ENCODE data around the gene MGAT1.

The MGAT1 gene

GRCh38 chr5:180823346-180823745 lies 20.7 kb upstream of the MGAT1 start:
- H3K27me3 ChIP-seq (ENCODE audit: insufficient read depth, low read length) = peaks cover 5% of the 10 kb centered on the region; the same call in 1 of the 2 replicates
- H3K4me3 ChIP-seq (ENCODE audit: low read length) = no peak overlapping the region
- no peaks in the 10 kb centered on the region for H3K36me3 ChIP-seq (ENCODE audit: insufficient read depth, low read length)
- H3K4me1 ChIP-seq (ENCODE audit: insufficient read depth, low read length) = no peaks in the 10 kb centered on the region
- H3K27ac ChIP-seq (ENCODE audit: low read depth, low read length) = no peak overlapping the region
- 87% methylated on average over 7 of the region's 7 CpGs for WGBS
- H3K9ac ChIP-seq (ENCODE audit: low read depth, low read length) = no peak overlapping the region
- peaks cover 3% of the 10 kb centered on the region; the same call in 1 of the 2 replicates for H3K9me3 ChIP-seq (ENCODE audit: insufficient read depth, low read depth, low read length)

GRCh38 chr5:180821538-180821937 lies 18.9 kb upstream of the MGAT1 start:
- Histone ChIP-seq H3K9ac (ENCODE audit: low read depth, low read length) (no peak overlapping the region), H3K27me3 (ENCODE audit: insufficient read depth, low read length) (peaks cover 5% of the 10 kb centered on the region; the same call in 1 of the 2 replicates), H3K36me3 (ENCODE audit: insufficient read depth, low read length) (no peaks in the 10 kb centered on the region), H3K27ac (ENCODE audit: low read depth, low read length) (no peak overlapping the region), H3K4me3 (ENCODE audit: low read length) (no peak overlapping the region), H3K9me3 (ENCODE audit: insufficient read depth, low read depth, low read length) (no peaks in the 10 kb centered on the region), H3K4me1 (ENCODE audit: insufficient read depth, low read length) (peaks cover 11% of the 10 kb centered on the region)
- 98% methylated on average over 4 of the region's 4 CpGs for WGBS

DNA sequence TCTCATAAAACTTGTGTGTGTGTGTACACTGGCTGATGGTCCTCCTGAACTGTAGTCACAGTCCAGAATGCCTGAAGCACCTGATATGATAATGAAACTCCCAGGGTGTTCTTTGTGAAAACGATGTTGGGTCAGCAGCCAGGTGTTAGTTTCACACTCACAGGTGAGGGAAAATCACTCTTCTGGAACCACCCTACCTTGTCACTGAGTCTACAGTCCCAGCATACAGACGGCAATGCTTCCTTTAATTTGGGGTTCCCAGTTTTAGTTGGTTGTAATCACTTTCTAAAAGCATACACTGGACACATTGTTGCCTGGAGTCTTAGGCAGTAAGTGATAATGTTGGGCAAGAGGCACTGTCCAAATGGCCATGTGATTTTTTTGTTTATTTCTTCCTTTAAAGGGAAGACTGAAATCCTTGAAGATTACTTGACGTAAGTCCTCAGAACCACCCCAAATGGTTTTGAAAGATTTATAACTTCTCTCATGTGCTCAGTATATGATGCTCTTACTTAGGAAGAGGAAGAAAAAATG lies 18.2 kb upstream of the MGAT1 start:
- WGBS = 87% methylated on average over 2 of the region's 3 CpGs
- Histone ChIP-seq H3K27me3 (ENCODE audit: insufficient read depth, low read length) (peaks cover under 1% of the 10 kb centered on the region; the same call in 1 of the 2 replicates), H3K4me1 (ENCODE audit: insufficient read depth, low read length) (peaks cover 12% of the 10 kb centered on the region), H3K9me3 (ENCODE audit: insufficient read depth, low read depth, low read length) (no peaks in the 10 kb centered on the region), H3K27ac (ENCODE audit: low read depth, low read length) (no peak overlapping the region), H3K9ac (ENCODE audit: low read depth, low read length) (no peak overlapping the region), H3K4me3 (ENCODE audit: low read length) (no peak overlapping the region), H3K36me3 (ENCODE audit: insufficient read depth, low read length) (no peaks in the 10 kb centered on the region)

- WGBS = 88% methylated on average over 6 of the region's 6 CpGs
- Histone ChIP-seq H3K27ac (ENCODE audit: low read depth, low read length) (no peak overlapping the region), H3K4me3 (ENCODE audit: low read length) (no peak overlapping the region), H3K27me3 (ENCODE audit: insufficient read depth, low read length) (no peaks in the 10 kb centered on the region), H3K9ac (ENCODE audit: low read depth, low read length) (no peak overlapping the region), H3K36me3 (ENCODE audit: insufficient read depth, low read length) (no peaks in the 10 kb centered on the region), H3K4me1 (ENCODE audit: insufficient read depth, low read length) (peaks cover 12% of the 10 kb centered on the region), H3K9me3 (ENCODE audit: insufficient read depth, low read depth, low read length) (no peaks in the 10 kb centered on the region)
Measured at GRCh38 chr5:180818677-180819341, 16.2 kb upstream of the MGAT1 start.

- no peaks in the 10 kb centered on the region for H3K27me3 ChIP-seq (ENCODE audit: insufficient read depth, low read length)
- H3K9me3 ChIP-seq (ENCODE audit: insufficient read depth, low read depth, low read length) = no peaks in the 10 kb centered on the region
- H3K27ac ChIP-seq (ENCODE audit: low read depth, low read length) = no peak overlapping the region
- H3K4me1 ChIP-seq (ENCODE audit: insufficient read depth, low read length) = peaks cover 12% of the 10 kb centered on the region
- H3K36me3 ChIP-seq (ENCODE audit: insufficient read depth, low read length) = no peaks in the 10 kb centered on the region
- no peak overlapping the region for H3K4me3 ChIP-seq (ENCODE audit: low read length)
- WGBS = 91% methylated on average over 13 of the region's 13 CpGs
- no peak overlapping the region for H3K9ac ChIP-seq (ENCODE audit: low read depth, low read length)
Measured at GRCh38 chr5:180817893-180818674, 15.5 kb upstream of the MGAT1 start.

GRCh38 chr5:180816608-180817534 lies 14.3 kb upstream of the MGAT1 start:
- H3K9ac ChIP-seq (ENCODE audit: low read depth, low read length) = no peak overlapping the region; the same call in 1 of the 2 replicates

DNA sequence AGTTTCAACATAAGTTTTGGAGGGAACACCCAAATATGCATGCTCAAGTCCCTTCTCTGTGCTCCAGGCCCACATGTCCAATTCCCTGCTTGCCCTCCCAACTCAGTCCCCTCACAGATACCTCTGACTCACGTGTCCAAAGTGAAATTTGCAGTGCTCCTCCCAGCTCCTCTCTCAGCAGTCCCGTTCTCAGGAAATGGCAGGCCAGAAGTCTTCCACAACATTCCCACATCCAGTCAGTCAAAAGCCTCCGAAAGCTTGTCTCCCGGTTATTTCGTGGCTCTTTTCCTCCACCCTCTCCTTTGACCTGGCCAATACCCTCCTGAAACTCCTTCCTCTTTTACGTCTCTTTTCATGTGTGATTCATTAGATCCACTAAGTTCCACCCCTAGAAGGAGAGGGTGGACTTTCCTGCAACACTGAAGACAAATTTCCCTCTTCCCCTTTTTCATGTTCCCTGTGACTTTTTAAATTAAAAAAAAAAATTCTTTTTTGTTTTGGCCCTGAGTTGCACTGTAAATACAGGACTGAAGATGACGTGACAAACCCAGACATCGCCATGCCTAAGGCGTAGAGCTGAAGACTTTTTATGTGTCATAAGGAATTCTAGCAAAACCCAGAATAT lies 12.8 kb upstream of the MGAT1 start:
- WGBS = 82% methylated on average over 9 of the region's 9 CpGs
- Histone ChIP-seq H3K27ac (ENCODE audit: low read depth, low read length) (no peak overlapping the region), H3K27me3 (ENCODE audit: insufficient read depth, low read length) (no peaks in the 10 kb centered on the region), H3K9ac (ENCODE audit: low read depth, low read length) (no peak overlapping the region), H3K36me3 (ENCODE audit: insufficient read depth, low read length) (no peaks in the 10 kb centered on the region), H3K4me1 (ENCODE audit: insufficient read depth, low read length) (peaks cover 20% of the 10 kb centered on the region), H3K9me3 (ENCODE audit: insufficient read depth, low read depth, low read length) (no peaks in the 10 kb centered on the region), H3K4me3 (ENCODE audit: low read length) (no peak overlapping the region)

More at GRCh38 chr5:180816608-180817534, 14.3 kb upstream of the MGAT1 start:
- 70% methylated on average over 13 of the region's 13 CpGs for WGBS
- Histone ChIP-seq H3K36me3 (ENCODE audit: insufficient read depth, low read length) (no peaks in the 10 kb centered on the region), H3K4me3 (ENCODE audit: low read length) (no peak overlapping the region), H3K4me1 (ENCODE audit: insufficient read depth, low read length) (peaks cover 12% of the 10 kb centered on the region), H3K27me3 (ENCODE audit: insufficient read depth, low read length) (no peaks in the 10 kb centered on the region), H3K9me3 (ENCODE audit: insufficient read depth, low read depth, low read length) (no peaks in the 10 kb centered on the region), H3K27ac (ENCODE audit: low read depth, low read length) (no peak overlapping the region)

- H3K9ac ChIP-seq (ENCODE audit: low read depth, low read length) = no peak overlapping the region
- H3K4me1 ChIP-seq (ENCODE audit: insufficient read depth, low read length) = peaks cover 29% of the 10 kb centered on the region
- no peak overlapping the region for H3K27ac ChIP-seq (ENCODE audit: low read depth, low read length)
- no peaks in the 10 kb centered on the region for H3K9me3 ChIP-seq (ENCODE audit: insufficient read depth, low read depth, low read length)
- WGBS = 80% methylated on average over 5 of the region's 5 CpGs
- H3K36me3 ChIP-seq (ENCODE audit: insufficient read depth, low read length) = no peaks in the 10 kb centered on the region
- no peak overlapping the region for H3K4me3 ChIP-seq (ENCODE audit: low read length)
- no peaks in the 10 kb centered on the region for H3K27me3 ChIP-seq (ENCODE audit: insufficient read depth, low read length)
Measured at GRCh38 chr5:180813420-180813819, 10.8 kb upstream of the MGAT1 start.

DNA sequence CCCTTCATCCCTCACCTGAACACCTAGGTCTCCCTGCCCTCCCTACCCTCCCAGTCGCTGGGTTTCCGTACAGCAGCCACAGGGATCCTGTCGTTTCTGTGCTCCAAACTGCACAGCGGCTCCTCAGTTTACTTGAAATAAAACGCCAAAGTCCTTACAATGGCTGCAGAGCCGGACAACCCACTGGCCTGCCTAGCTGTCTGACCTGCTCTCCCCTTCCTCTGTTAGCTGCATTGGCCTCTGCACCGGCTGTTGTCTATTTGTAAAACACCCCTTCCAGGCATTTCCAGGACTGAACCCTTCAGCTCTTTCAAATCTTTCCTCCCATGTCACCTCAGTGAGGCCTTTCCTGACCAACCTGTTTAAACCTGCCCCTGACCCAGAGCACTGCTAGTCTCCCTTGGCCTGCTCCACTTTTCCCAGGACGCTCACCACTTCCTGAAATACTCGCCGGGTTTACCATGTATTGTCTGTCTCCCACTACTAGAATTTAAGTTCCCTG lies 9.1 kb upstream of the MGAT1 start:
- no peak overlapping the region for H3K27ac ChIP-seq (ENCODE audit: low read depth, low read length)
- H3K4me3 ChIP-seq (ENCODE audit: low read length) = peak overlapping the region; percentile 75
- no peak overlapping the region for H3K9ac ChIP-seq (ENCODE audit: low read depth, low read length)
- peaks cover 3% of the 10 kb centered on the region; the same call in 1 of the 2 replicates for H3K36me3 ChIP-seq (ENCODE audit: insufficient read depth, low read length)
- H3K4me1 ChIP-seq (ENCODE audit: insufficient read depth, low read length) = peaks cover 25% of the 10 kb centered on the region
- no peaks in the 10 kb centered on the region for H3K27me3 ChIP-seq (ENCODE audit: insufficient read depth, low read length)
- WGBS = 89% methylated on average over 10 of the region's 10 CpGs
- no peaks in the 10 kb centered on the region for H3K9me3 ChIP-seq (ENCODE audit: insufficient read depth, low read depth, low read length)

GRCh38 chr5:180810959-180811622 lies 8.5 kb upstream of the MGAT1 start:
- Histone ChIP-seq H3K4me1 (ENCODE audit: insufficient read depth, low read length) (peaks cover 22% of the 10 kb centered on the region), H3K4me3 (ENCODE audit: low read length) (peak overlapping the region; percentile 75), H3K36me3 (ENCODE audit: insufficient read depth, low read length) (peaks cover 6% of the 10 kb centered on the region; the same call in 1 of the 2 replicates), H3K9me3 (ENCODE audit: insufficient read depth, low read depth, low read length) (no peaks in the 10 kb centered on the region), H3K27ac (ENCODE audit: low read depth, low read length) (peak overlapping the region; percentile 95), H3K9ac (ENCODE audit: low read depth, low read length) (peak overlapping the region; percentile 92), H3K27me3 (ENCODE audit: insufficient read depth, low read length) (no peaks in the 10 kb centered on the region)
- 8% methylated on average over 28 of the region's 30 CpGs for WGBS
